Parathyroid adenoma (tissue), 2 donors: ENCODE data around the gene MVP.

ENCODE experiments used
- H2AFZ ChIP-seq: fragments of 300-600 bp; sonication (generic); one replicate; pipeline ENCODE4 v1.7.0; 2017; ENCODE audit warnings: antibody characterized with exemption, mild to moderate bottlenecking
- H3K27ac ChIP-seq: fragments of 300-600 bp; sonication (generic); one replicate; pipeline ENCODE4 v1.7.0; 2017
- H3K27me3 ChIP-seq: fragments of 300-600 bp; sonication (generic); one replicate; pipeline ENCODE4 v1.7.0; 2017; ENCODE audit warnings: low read length; ENCODE audit not compliant: control insufficient read depth, insufficient read depth
- H3K36me3 ChIP-seq: fragments of 300-600 bp; sonication (generic); one replicate; pipeline ENCODE4 v1.7.0; 2017; ENCODE audit warnings: low read length; ENCODE audit not compliant: control insufficient read depth, insufficient read depth
- H3K4me1 ChIP-seq: fragments of 300-600 bp; sonication (generic); one replicate; pipeline ENCODE4 v1.7.0; 2017; ENCODE audit warnings: control low read depth
- H3K4me2 ChIP-seq: fragments of 300-600 bp; sonication (generic); one replicate; pipeline ENCODE4 v1.7.0; 2017; ENCODE audit warnings: low read length
- H3K4me3 ChIP-seq: fragments of 300-600 bp; sonication (generic); one replicate; pipeline ENCODE4 v1.7.0; 2017; ENCODE audit warnings: low read depth, low read length
- H3K79me2 ChIP-seq: fragments of 300-600 bp; sonication (generic); one replicate; pipeline ENCODE4 v1.7.0; 2017; ENCODE audit warnings: control low read depth
- H3K9ac ChIP-seq: fragments of 300-600 bp; sonication (generic); one replicate; pipeline ENCODE4 v1.7.0; 2017; ENCODE audit warnings: mild to moderate bottlenecking
- H3K9me3 ChIP-seq: fragments of 300-600 bp; sonication (generic); one replicate; pipeline ENCODE4 v1.7.0; 2017; ENCODE audit warnings: low read length; ENCODE audit not compliant: control insufficient read depth
- TF ChIP-seq, protein P1 (sequence below): fragments of 300-600 bp; sonication (generic); IDR thresholded peaks from one replicate; pipeline ENCODE4 v1.7.0; 2017; ENCODE audit warnings: antibody characterized with exemption, mild to moderate bottlenecking
- donor health status: primary hyperparathyroidism.

The MVP gene

DNA sequence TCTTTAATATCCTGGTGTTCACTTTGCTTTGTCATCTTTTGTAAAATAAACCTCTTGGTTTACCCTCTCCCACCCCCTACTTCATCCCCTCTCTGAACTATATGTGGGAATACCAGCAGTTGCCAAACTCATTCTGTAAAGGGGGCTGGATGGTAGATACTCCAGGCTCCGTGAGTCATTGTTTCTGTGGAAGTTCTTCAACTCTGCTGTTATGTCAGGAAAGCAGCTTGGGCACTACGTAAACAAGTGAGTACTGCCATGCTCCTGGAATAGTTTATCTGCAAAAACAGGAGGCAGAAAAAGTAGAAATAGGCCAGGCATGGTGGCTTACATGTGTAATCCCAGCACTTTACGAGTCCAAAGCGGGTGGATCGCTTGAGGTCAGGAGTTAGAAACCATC, 17.6 kb downstream of the MVP start:
- Histone ChIP-seq H3K36me3 (no peaks in the 10 kb centered on the region), H3K27ac (no peak overlapping the region)
- TF ChIP-seq, protein P1, sequence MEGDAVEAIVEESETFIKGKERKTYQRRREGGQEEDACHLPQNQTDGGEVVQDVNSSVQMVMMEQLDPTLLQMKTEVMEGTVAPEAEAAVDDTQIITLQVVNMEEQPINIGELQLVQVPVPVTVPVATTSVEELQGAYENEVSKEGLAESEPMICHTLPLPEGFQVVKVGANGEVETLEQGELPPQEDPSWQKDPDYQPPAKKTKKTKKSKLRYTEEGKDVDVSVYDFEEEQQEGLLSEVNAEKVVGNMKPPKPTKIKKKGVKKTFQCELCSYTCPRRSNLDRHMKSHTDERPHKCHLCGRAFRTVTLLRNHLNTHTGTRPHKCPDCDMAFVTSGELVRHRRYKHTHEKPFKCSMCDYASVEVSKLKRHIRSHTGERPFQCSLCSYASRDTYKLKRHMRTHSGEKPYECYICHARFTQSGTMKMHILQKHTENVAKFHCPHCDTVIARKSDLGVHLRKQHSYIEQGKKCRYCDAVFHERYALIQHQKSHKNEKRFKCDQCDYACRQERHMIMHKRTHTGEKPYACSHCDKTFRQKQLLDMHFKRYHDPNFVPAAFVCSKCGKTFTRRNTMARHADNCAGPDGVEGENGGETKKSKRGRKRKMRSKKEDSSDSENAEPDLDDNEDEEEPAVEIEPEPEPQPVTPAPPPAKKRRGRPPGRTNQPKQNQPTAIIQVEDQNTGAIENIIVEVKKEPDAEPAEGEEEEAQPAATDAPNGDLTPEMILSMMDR: no peak

DNA sequence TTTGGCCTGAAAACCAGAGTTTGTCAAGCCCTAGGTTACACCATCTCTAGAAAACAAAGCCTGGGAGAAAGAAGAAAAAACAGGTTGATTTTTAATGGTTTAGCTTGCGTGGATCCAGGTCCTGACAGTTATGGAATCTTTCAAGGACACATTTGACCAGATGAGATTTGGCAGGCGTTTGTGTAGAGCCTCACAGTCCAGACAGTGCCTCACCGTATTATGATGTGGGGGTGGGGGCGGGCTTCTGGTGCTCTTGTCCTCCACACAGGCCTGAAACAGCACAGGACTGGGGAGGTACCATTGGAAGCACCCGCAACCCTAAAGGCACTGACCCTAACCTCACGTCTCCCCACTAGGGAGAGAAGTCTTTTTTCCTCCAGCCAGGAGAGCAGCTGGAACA, 19.6 kb downstream of the MVP start:
- Histone ChIP-seq H3K9me3 (no peaks in the 10 kb centered on the region), H3K4me2 (no peak overlapping the region), H3K36me3 (no peaks in the 10 kb centered on the region), H3K4me1 (peaks cover 7% of the 10 kb centered on the region), H2AFZ (no peak overlapping the region), H3K4me3 (no peak overlapping the region), H3K27ac (no peak overlapping the region), H3K27me3 (no peaks in the 10 kb centered on the region), H3K79me2 (no peaks in the 10 kb centered on the region), H3K9ac (no peak overlapping the region)
- TF ChIP-seq, protein P1: no peak

More for the DNA sequence above, 17.6 kb downstream of the MVP start:
- Histone ChIP-seq H3K79me2 (no peaks in the 10 kb centered on the region), H3K4me3 (no peak overlapping the region), H3K9ac (no peak overlapping the region), H2AFZ (no peak overlapping the region), H3K9me3 (no peaks in the 10 kb centered on the region), H3K4me2 (no peak overlapping the region), H3K4me1 (peaks cover 7% of the 10 kb centered on the region), H3K27me3 (no peaks in the 10 kb centered on the region)

DNA sequence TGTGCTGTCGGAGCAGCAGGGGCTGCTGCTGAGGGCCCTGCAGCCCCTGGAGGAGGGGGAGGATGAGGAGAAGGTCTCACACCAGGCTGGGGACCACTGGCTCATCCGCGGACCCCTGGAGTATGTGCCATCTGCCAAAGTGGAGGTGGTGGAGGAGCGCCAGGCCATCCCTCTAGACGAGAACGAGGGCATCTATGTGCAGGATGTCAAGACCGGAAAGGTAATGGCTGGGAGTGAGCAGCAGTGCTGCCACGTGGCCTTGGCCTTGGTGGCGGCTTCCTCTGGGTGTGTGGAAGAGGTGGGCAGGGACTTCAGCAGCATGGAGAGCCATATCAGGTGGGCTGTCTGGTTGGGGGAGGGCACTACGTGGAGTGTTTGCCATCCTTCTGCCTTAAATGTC, 20.0 kb downstream of the MVP start:
- no peak overlapping the region for H3K27ac ChIP-seq
- H3K27me3 ChIP-seq: no peaks in the 10 kb centered on the region
- TF ChIP-seq, protein P1: no peak

DNA sequence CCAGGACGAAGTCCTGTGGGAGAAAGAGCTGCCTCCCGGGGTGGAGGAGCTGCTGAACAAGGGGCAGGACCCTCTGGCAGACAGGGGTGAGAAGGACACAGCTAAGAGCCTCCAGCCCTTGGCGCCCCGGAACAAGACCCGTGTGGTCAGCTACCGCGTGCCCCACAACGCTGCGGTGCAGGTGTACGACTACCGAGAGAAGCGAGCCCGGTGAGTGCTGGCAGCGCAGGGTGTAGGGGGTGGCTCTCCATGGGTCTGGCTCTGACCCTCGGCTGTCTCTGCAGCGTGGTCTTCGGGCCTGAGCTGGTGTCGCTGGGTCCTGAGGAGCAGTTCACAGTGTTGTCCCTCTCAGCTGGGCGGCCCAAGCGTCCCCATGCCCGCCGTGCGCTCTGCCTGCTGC, 21.4 kb downstream of the MVP start:
- no peak overlapping the region for H2AFZ ChIP-seq
- H3K9ac ChIP-seq: no peak overlapping the region
- H3K4me3 ChIP-seq: no peak overlapping the region
- no peak overlapping the region for H3K4me2 ChIP-seq
- H3K9me3 ChIP-seq: no peaks in the 10 kb centered on the region
- no peaks in the 10 kb centered on the region for H3K79me2 ChIP-seq
- TF ChIP-seq, protein P1: no peak
- no peaks in the 10 kb centered on the region for H3K36me3 ChIP-seq
- no peak overlapping the region for H3K27ac ChIP-seq
- H3K4me1 ChIP-seq: peaks cover 7% of the 10 kb centered on the region
- H3K27me3 ChIP-seq: no peaks in the 10 kb centered on the region

More for the DNA sequence above, 20.0 kb downstream of the MVP start:
- no peak overlapping the region for H3K9ac ChIP-seq
- no peak overlapping the region for H3K4me2 ChIP-seq
- no peaks in the 10 kb centered on the region for H3K79me2 ChIP-seq
- no peak overlapping the region for H3K4me3 ChIP-seq
- H3K4me1 ChIP-seq: peaks cover 7% of the 10 kb centered on the region
- no peak overlapping the region for H2AFZ ChIP-seq
- no peaks in the 10 kb centered on the region for H3K9me3 ChIP-seq
- no peaks in the 10 kb centered on the region for H3K36me3 ChIP-seq

DNA sequence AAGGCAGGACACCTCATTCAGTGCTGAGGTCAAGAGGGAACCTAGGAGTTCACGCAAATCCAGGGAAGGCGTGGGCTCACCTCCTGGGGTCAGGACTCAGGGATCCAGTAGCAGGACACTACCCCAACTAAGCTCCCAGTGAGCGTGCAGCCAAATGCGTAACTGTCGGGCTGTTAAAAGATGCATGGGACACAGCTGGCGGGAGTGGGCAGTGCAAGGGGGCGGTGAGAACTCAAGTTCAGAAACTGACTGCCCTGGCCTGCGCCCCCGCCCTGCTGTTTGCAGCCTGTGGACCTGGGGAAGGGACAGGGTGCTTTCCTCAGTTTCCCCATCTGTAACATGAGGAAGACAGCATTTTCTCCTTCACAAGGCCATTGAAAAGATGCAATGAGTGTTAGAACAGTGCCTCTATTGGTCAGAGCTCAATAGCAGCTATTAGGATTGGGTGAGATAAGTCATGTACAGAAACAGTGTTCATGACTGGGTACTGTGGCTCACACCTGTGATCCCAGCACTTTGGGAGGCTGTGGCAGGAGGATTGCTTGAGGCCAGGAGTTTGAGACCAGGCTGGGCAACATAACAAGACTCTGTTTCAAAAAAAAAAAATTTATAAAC, 22.6 kb downstream of the MVP start:
- peaks cover 7% of the 10 kb centered on the region for H3K4me1 ChIP-seq
- H3K4me3 ChIP-seq: no peak overlapping the region
- no peaks in the 10 kb centered on the region for H3K79me2 ChIP-seq
- H2AFZ ChIP-seq: no peak overlapping the region
- H3K9me3 ChIP-seq: no peaks in the 10 kb centered on the region
- H3K4me2 ChIP-seq: no peak overlapping the region
- H3K27ac ChIP-seq: no peak overlapping the region
- H3K9ac ChIP-seq: no peak overlapping the region
- H3K36me3 ChIP-seq: no peaks in the 10 kb centered on the region
- no peaks in the 10 kb centered on the region for H3K27me3 ChIP-seq
- TF ChIP-seq, protein P1: no peak
